ENCODE data around the gene ZSWIM1.
"Not testable (repeated sequence)": the region's sequence is repeated elsewhere in the genome, so short reads cannot be mapped to it uniquely, and the experiment has no call there.

ZSWIM1 gene

GRCh38 chr20:45924391-45925261 lies 43.6 kb downstream of the ZSWIM1 start:
- Histone ChIP-seq H3K9me3 (ENCODE audit: severe bottlenecking) (no peaks in the 10 kb centered on the region), H3K36me3 (no peaks in the 10 kb centered on the region), H3K27ac (no peak overlapping the region), H3K27me3 (ENCODE audit: insufficient read depth, low read depth, severe bottlenecking) (no peaks in the 10 kb centered on the region), H3K4me3 (ENCODE audit: low read depth, low read length) (no peak overlapping the region)
- no peak for DNase-seq
- no peak for TF ChIP-seq CTCF (IDR thresholded peaks at IDR 0.05; ENCODE audit: low read depth, low read length)

- Histone ChIP-seq H3K4me3 (ENCODE audit: low read depth, low read length) (no peak overlapping the region), H3K36me3 (no peaks in the 10 kb centered on the region), H3K9me3 (ENCODE audit: severe bottlenecking) (no peaks in the 10 kb centered on the region), H3K27ac (no peak overlapping the region), H3K27me3 (ENCODE audit: insufficient read depth, low read depth, severe bottlenecking) (no peaks in the 10 kb centered on the region)
- no peak for TF ChIP-seq CTCF (IDR thresholded peaks at IDR 0.05; ENCODE audit: low read depth, low read length)
- no peak for DNase-seq
These were observed 44.9 kb downstream of the ZSWIM1 start for GRCh38 chr20:45925821-45926506.

GRCh38 chr20:45926731-45927070 lies 45.7 kb downstream of the ZSWIM1 start:
- DNase-seq = no peak
- H3K9me3 ChIP-seq (ENCODE audit: severe bottlenecking) = no peaks in the 10 kb centered on the region
- TF ChIP-seq CTCF (IDR thresholded peaks at IDR 0.05; ENCODE audit: low read depth, low read length) = no peak

GRCh38 chr20:45927071-45927878 lies 46.2 kb downstream of the ZSWIM1 start:
- no peak overlapping the region for H3K4me3 ChIP-seq (ENCODE audit: low read depth, low read length)
- no peaks in the 10 kb centered on the region for H3K36me3 ChIP-seq
- TF ChIP-seq CTCF (IDR thresholded peaks at IDR 0.05; ENCODE audit: low read depth, low read length) = no peak
- H3K9me3 ChIP-seq (ENCODE audit: severe bottlenecking) = no peaks in the 10 kb centered on the region
- no peak for DNase-seq
- H3K27me3 ChIP-seq (ENCODE audit: insufficient read depth, low read depth, severe bottlenecking) = no peaks in the 10 kb centered on the region
- H3K27ac ChIP-seq = no peak overlapping the region

More at GRCh38 chr20:45926731-45927070, 45.7 kb downstream of the ZSWIM1 start:
- no peak overlapping the region for H3K4me3 ChIP-seq (ENCODE audit: low read depth, low read length)
- H3K27me3 ChIP-seq (ENCODE audit: insufficient read depth, low read depth, severe bottlenecking) = no peaks in the 10 kb centered on the region
- H3K27ac ChIP-seq = no peak overlapping the region
- H3K36me3 ChIP-seq = no peaks in the 10 kb centered on the region

- not testable (repeated sequence) for H3K9me3 ChIP-seq (ENCODE audit: severe bottlenecking); H3K27me3 ChIP-seq (ENCODE audit: insufficient read depth, low read depth, severe bottlenecking); DNase-seq; H3K27ac ChIP-seq; H3K4me3 ChIP-seq (ENCODE audit: low read depth, low read length); H3K36me3 ChIP-seq
These were observed 50.7 kb downstream of the ZSWIM1 start for GRCh38 chr20:45931680-45932079.

All from WERI-Rb-1 (cell line).